G401 (cell line): ENCODE data around the gene USP47. TPM values are rescaled to one million over a fixed set of nuclear protein-coding genes. Genes with fewer than 3 reads are reported as not detected.
A peak's percentile ranks its signal among the peaks of the same experiment; 100 is the strongest.

Experiments used
- DNase-seq: peaks from one replicate; pipeline ENCODE4 v3.0.0-alpha.2; 2015; ENCODE audit warnings: low spot score
- in situ Hi-C: cut with HindIII; loops from 2 replicates; pipeline ENCODE4 v1.10.0; 2016; ENCODE audit warnings: low sequenced_read_pairs, mixed read lengths
- total RNA-seq: library from RNA; depleted of rRNA; stranded (reverse); fragments of >200 nt; shearing (Covaris generic); gene quantifications from 2 replicates; pipeline ENCODE4 v1.2.3, GENCODE V29; 2014

Gene USP47
- total RNA-seq, 1 experiment from 2014 or later: 16.4 TPM

GRCh38 chr11:11958403-11959231 is 116.8 kb downstream of the USP47 start:
- in situ Hi-C loops: no loop called here
- DNase-seq: no peak

- no peak for DNase-seq
- in situ Hi-C loops: no loop called here
Measured at GRCh38 chr11:11959601-11960000, 117.8 kb downstream of the USP47 start.

- DNase-seq: no peak
- in situ Hi-C loops: no loop called here
Measured at GRCh38 chr11:11960687-11961086, 118.9 kb downstream of the USP47 start.

GRCh38 chr11:11961399-11962028 is 119.7 kb downstream of the USP47 start:
- in situ Hi-C loops: no loop called here
- DNase-seq: no peak

GRCh38 chr11:11963067-11963466 is 121.3 kb downstream of the USP47 start:
- in situ Hi-C loops: no loop called here
- no peak for DNase-seq

- peak; percentile 38 for DNase-seq
- in situ Hi-C loops: no loop called here
Measured at GRCh38 chr11:11963842-11964773, 122.3 kb downstream of the USP47 start.

GRCh38 chr11:11964774-11965150 is 123.0 kb downstream of the USP47 start:
- no peak for DNase-seq
- in situ Hi-C loops: no loop called here

- in situ Hi-C loops: no loop called here
- DNase-seq: no peak
Measured at GRCh38 chr11:11965192-11965591, 123.4 kb downstream of the USP47 start.

GRCh38 chr11:11965656-11966353 is 124.0 kb downstream of the USP47 start:
- in situ Hi-C loops: no loop called here
- no peak for DNase-seq

GRCh38 chr11:11966354-11966741 is 124.6 kb downstream of the USP47 start:
- in situ Hi-C loops: no loop called here
- no peak for DNase-seq

- in situ Hi-C loops: no loop called here
- DNase-seq: peak; percentile 71
Measured at GRCh38 chr11:11966826-11967668, 125.3 kb downstream of the USP47 start.

- DNase-seq: no peak
- in situ Hi-C loops: no loop called here
Measured at GRCh38 chr11:11967669-11968510, 126.1 kb downstream of the USP47 start.

- in situ Hi-C loops: no loop called here
- DNase-seq: peak; percentile 90
Measured at GRCh38 chr11:11968511-11969280, 126.9 kb downstream of the USP47 start.

- DNase-seq: no peak
- in situ Hi-C loops: no loop called here
Measured at GRCh38 chr11:11969380-11970215, 127.8 kb downstream of the USP47 start.

GRCh38 chr11:11970556-11970955 is 128.8 kb downstream of the USP47 start:
- DNase-seq: no peak
- in situ Hi-C loops: no loop called here
